Mucosa of rectum (tissue), 2 donors: ENCODE data around the gene AGPAT3.

Experiments
- H3K27ac ChIP-seq, 2 donors: one replicate each; pipeline ENCODE4 v1.7.0; 2013; ENCODE audit warnings: inconsistent platforms in 2 of 2, low read depth in 2 of 2, low read length in 2 of 2
- H3K27me3 ChIP-seq, 2 donors: one replicate each; pipeline ENCODE4 v1.7.0; 2013; ENCODE audit warnings: low read length in 2 of 2; ENCODE audit not compliant: control insufficient read depth in 2 of 2, insufficient read depth in 2 of 2
- H3K36me3 ChIP-seq, 2 donors: one replicate each; pipeline ENCODE4 v1.7.0; 2013; ENCODE audit warnings: low read length in 2 of 2; ENCODE audit not compliant: control insufficient read depth in 2 of 2, insufficient read depth in 2 of 2
- H3K4me1 ChIP-seq, 2 donors: one replicate each; pipeline ENCODE4 v1.7.0; 2013; ENCODE audit warnings: low read length in 2 of 2, mild to moderate bottlenecking in 1 of 2; ENCODE audit not compliant: control insufficient read depth in 2 of 2, insufficient read depth in 2 of 2
- H3K4me3 ChIP-seq, 2 donors: one replicate each; pipeline ENCODE4 v1.7.0; 2013; ENCODE audit warnings: low read length in 2 of 2
- H3K9ac ChIP-seq, 2 donors: one replicate each; pipeline ENCODE4 v1.7.0; 2013; ENCODE audit warnings: low read length in 2 of 2, low read depth in 1 of 2, mild to moderate bottlenecking in 1 of 2
- H3K9me3 ChIP-seq, 2 donors: one replicate each; pipeline ENCODE4 v1.7.0; 2013; ENCODE audit warnings: low read length in 2 of 2; ENCODE audit not compliant: control insufficient read depth in 2 of 2
- donor health status: healthy.
- donor health status: Normal muscosa, but diverticular disease.

Gene AGPAT3

DNA sequence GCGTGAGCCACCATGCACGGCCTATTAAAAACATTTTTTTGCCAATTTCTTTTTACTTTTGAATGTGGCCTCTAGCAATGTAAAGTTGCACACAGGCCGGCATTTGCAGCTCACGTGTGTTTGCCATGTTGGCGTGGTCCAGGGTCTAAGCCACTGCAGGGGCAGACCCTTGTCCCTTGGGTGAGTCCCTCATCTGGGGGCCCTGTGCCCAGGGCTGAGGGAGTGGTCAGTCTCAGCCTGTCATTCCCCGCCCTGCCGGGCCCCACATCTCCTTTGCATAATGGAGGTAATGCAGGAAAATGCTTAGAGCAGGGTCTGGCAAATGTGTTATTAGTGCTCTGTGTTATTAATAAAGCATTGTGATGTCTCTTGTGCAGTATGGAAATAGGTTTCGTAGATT, 16.9 kb downstream of the AGPAT3 start:
- H3K9ac ChIP-seq = no peak overlapping the region
- no peak overlapping the region for H3K27ac ChIP-seq
- peaks cover 16 to 22% of the 10 kb centered on the region in 2 donors for H3K4me1 ChIP-seq
- H3K36me3 ChIP-seq = peaks cover 0 to 8% of the 10 kb centered on the region in 2 donors
- H3K4me3 ChIP-seq = no peak overlapping the region
- no peaks in the 10 kb centered on the region for H3K9me3 ChIP-seq
- no peaks in the 10 kb centered on the region for H3K27me3 ChIP-seq

DNA sequence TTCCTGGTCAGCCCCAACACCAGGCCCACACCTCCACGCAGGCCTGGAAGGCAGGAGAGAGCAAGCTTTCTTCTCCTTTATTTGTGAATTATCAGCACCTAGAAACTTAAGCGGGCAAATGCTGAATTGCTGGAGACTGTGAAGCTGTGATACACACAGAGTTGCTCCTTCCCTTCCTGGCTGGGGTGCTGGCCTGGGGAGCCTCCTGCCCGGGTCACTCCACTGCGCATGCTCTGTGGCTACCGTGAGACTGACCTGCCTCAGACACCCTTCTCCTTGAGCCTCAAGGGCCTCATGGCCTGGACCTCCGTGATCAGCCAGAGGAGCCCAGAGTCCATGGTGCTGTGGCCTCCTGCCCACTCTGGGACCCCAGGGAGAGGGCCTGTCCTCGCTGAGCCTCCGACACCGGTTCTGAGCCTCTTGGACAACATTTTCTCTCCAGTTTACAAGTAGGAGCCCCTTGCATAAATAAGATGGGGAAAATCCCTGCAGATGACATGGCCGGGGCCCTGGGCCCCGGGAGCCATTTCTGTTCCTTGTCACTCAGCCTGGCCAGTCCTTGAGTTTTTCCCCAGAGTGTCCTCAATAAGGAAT, 18.0 kb downstream of the AGPAT3 start:
- Histone ChIP-seq H3K4me1 (peaks cover 16 to 22% of the 10 kb centered on the region in 2 donors), H3K27me3 (no peaks in the 10 kb centered on the region), H3K4me3 (no peak overlapping the region), H3K9ac (no peak overlapping the region), H3K36me3 (peaks cover 0 to 7% of the 10 kb centered on the region in 2 donors), H3K27ac (no peak overlapping the region), H3K9me3 (no peaks in the 10 kb centered on the region)

DNA sequence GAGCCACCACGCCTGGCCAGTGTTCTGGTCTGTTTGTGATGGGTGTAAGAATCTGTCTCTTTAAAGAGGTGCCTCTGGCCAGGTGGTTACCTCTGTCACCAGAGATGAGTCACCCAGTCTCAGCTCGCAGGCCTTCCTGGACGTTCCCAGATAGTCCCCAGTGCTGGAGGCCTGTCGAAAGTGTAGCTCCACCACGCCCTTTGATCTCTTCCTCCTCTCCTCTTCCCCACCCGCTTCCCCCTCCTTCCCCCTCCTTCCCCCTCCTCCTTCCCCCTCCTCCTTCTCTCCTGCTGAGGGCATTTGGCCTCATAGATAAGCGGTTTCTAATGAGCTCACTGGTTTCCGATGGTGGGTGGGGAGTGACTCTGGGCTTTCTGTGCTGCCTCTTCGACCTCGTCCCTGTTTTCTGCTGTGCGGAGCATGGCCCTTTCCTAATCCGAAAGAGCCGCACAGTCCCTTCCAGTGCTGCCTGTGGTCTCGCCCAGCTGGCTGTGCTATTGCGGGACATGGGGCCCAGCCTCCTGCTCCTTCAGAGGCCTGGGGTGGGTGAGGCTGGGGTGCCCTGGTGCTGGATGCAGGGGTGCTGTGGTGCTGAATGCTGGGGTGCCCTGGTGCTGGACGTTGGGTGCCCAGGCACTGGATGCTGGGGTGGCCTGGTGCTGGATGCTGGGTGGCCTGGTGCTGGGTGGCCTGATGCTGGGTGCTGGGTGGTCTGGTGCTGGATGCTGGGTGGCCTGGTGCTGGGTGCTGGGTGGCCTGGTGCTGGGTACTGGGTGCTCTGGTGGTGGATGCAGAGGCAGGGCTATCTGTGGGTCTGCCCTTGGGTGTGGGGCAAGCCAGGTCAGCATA, 19.2 kb downstream of the AGPAT3 start:
- Histone ChIP-seq H3K4me1 (peaks cover 16 to 22% of the 10 kb centered on the region in 2 donors), H3K27ac (peak overlapping the region; percentile 81 to 85)

DNA sequence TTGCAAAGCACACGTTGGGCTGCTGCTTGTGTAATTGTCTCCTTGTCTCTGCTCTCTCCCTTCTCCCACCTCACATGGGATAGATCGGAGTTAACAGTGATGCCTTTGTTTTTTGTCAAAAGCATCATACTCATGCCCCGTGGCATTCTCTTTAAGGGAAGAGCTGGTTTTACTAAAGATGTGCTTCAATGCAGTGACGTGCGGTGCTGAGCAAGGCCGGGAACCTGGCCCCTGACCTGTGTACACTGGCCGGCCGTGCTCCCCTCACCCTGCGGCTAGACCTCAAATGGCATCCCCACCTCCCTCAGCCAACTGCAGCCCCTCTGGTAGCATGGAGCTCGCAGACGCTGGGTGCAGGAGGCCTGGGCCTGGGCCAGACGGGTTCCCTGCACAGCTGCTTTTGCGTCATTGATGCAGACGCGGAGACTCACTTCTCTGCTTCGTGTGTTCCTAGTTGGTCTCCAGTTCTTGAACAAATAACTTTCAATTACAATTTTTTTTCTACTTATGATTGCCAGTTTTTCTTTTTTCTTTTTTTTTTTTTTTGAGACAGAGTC, 19.9 kb downstream of the AGPAT3 start:
- H3K4me1 ChIP-seq = peaks cover 15 to 18% of the 10 kb centered on the region in 2 donors
- H3K4me3 ChIP-seq = no peak overlapping the region
- H3K9me3 ChIP-seq = no peaks in the 10 kb centered on the region
- H3K27me3 ChIP-seq = no peaks in the 10 kb centered on the region
- H3K27ac ChIP-seq = peak overlapping the region in 1 of 2 donors; percentile 85
- peaks cover 0 to 10% of the 10 kb centered on the region in 2 donors for H3K36me3 ChIP-seq
- H3K9ac ChIP-seq = peak overlapping the region in 1 of 2 donors; percentile 59

More for the DNA sequence above, 19.2 kb downstream of the AGPAT3 start:
- H3K4me3 ChIP-seq = peak overlapping the region; percentile 7 to 11
- peak overlapping the region; percentile 52 to 59 for H3K9ac ChIP-seq
- H3K27me3 ChIP-seq = no peaks in the 10 kb centered on the region
- peaks cover 0 to 5% of the 10 kb centered on the region in 2 donors for H3K36me3 ChIP-seq
- no peaks in the 10 kb centered on the region for H3K9me3 ChIP-seq

DNA sequence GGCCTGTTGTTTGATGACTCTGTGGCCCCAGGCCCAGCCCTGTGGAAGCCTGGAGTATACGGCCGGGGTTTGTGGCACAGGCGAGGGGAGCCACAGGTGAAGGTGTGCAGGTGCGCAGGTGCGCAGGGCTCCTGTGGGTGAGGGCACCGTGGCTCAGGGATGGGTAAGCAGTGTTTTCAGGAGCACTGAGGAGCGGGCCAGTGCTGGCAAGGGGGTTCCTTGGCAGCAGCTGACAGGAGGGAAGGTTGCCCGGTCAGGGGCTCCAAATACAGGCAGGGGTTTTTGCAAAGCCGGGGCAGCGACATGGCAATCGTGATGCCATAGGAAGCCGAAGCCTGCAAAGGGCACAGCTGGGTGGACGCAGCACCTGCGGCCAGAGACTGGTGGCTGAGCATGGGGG, 20.7 kb downstream of the AGPAT3 start:
- Histone ChIP-seq H3K4me1 (peaks cover 8 to 18% of the 10 kb centered on the region in 2 donors), H3K9me3 (no peaks in the 10 kb centered on the region), H3K27me3 (no peaks in the 10 kb centered on the region), H3K27ac (no peak overlapping the region), H3K9ac (no peak overlapping the region), H3K36me3 (peaks cover 0 to 10% of the 10 kb centered on the region in 2 donors), H3K4me3 (no peak overlapping the region)

DNA sequence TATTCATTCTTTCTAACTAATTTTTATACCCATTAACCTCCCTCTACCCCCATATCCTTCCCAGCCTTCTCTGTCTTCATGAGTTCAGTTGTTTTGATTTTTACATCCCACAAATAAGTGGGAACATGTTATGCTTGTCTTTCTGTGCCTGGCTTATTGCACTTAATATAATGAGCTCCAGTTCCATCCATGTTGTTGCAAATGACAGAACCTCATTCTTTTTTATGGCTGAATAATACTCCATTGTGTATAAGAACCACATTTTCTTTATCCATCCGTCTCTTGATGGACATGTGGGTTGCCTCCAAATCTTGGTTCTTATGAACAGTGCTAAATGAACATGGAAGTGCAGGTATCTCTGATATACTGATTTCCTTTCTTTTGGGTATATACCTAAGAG, 21.5 kb downstream of the AGPAT3 start:
- peaks cover 0 to 11% of the 10 kb centered on the region in 2 donors for H3K36me3 ChIP-seq
- no peaks in the 10 kb centered on the region for H3K9me3 ChIP-seq
- no peaks in the 10 kb centered on the region for H3K27me3 ChIP-seq
- no peak overlapping the region for H3K4me3 ChIP-seq
- H3K9ac ChIP-seq = no peak overlapping the region
- H3K4me1 ChIP-seq = peaks cover 8 to 18% of the 10 kb centered on the region in 2 donors
- no peak overlapping the region for H3K27ac ChIP-seq

DNA sequence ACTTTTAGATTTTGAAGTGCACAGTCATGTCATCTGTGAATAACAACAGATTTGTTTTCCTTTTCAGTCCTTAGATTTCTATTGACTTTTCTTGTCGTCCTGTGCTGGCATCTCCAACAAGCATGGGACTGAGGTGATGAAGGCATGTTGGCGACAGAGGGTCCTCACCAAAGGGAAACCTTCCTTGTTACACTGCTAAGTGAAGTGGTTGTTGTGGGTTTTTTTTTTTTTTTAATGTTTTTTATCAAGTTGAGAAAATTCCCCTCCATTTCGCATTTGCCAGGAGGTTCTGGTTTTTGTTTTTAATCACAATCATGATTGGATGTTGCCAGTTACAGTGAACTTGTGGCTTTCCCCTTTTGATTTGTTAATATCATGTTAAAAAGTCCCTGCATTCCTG, 24.0 kb downstream of the AGPAT3 start:
- no peaks in the 10 kb centered on the region for H3K9me3 ChIP-seq
- H3K9ac ChIP-seq = no peak overlapping the region
- peaks cover 8 to 9% of the 10 kb centered on the region in 2 donors for H3K4me1 ChIP-seq

DNA sequence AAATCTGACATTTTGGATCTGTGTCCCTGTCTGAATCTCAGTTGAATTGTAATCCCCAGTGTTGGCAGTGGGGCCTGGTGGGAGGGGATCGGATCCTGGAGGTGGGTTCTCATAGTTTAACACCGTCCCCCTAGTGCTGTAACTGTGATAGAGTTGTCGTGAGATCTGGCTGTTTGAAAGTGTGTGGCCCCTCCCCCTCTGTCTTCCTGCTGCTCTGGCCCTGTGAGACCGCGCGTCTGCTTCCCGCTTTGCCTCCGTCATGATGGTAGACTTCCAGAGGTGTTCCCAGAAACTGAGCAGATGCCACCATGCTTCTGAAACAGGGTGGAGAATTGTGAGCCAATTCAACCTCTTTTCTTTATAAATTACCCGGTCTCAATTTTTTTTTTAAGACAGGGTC, 25.0 kb downstream of the AGPAT3 start:
- H3K4me3 ChIP-seq = no peak overlapping the region
- H3K36me3 ChIP-seq = peaks cover 0 to 11% of the 10 kb centered on the region in 2 donors
- H3K4me1 ChIP-seq = peaks cover 0 to under 1% of the 10 kb centered on the region in 2 donors
- no peak overlapping the region for H3K27ac ChIP-seq
- no peaks in the 10 kb centered on the region for H3K9me3 ChIP-seq
- no peak overlapping the region for H3K9ac ChIP-seq
- H3K27me3 ChIP-seq = no peaks in the 10 kb centered on the region

More for the DNA sequence above, 24.0 kb downstream of the AGPAT3 start:
- H3K4me3 ChIP-seq = no peak overlapping the region
- H3K27ac ChIP-seq = no peak overlapping the region
- H3K36me3 ChIP-seq = peaks cover 0 to 11% of the 10 kb centered on the region in 2 donors
- H3K27me3 ChIP-seq = no peaks in the 10 kb centered on the region

DNA sequence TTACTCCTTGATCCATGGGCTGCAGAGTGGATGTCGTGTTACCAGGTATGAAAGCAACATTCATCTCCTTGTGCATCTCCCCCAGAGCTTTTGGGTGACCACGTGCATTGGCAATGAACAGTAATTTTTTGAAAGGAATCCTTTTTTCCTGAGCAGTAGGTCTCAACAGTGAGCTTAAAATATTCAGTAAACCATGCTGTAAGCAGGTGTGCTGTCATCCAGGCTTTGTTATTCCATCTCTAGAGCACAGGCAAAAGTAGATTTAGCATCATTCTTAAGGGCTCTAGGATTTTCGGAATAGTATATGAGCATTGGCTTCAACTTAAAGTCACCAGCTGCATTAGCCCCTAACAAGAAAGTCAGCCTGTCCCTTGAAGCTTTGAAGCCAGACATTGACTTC, 27.3 kb downstream of the AGPAT3 start:
- H3K27ac ChIP-seq = no peak overlapping the region

DNA sequence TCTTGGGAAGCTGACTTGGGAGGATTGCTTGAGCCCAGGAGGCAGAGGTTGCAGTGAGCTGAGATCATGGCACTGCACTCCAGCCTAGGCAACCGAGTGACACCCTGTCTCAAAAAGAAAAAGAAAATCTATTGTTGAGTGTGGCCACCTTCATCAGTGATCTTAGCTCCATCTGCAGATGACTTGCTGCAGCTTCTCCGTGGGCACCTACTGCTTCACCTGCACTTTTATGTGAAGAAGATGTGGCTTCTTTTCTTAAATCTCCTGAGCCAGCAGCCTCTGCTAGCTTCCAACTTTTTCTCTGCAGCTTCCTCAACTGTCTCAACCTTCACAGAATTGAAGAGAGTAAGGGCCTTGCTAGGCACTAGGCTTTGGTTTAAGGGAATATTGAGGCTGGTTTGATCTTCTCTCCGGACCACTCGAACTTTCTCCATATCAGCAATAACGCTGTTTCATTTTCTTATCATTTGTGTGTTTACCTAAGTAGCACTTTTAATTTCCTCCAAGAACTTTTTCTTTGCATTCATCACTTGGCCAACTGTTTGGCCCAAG, 28.0 kb downstream of the AGPAT3 start:
- H3K27ac ChIP-seq = no peak overlapping the region
- H3K4me1 ChIP-seq = no peaks in the 10 kb centered on the region
- H3K9ac ChIP-seq = no peak overlapping the region
- no peaks in the 10 kb centered on the region for H3K27me3 ChIP-seq
- H3K9me3 ChIP-seq = no peaks in the 10 kb centered on the region
- peaks cover 0 to 10% of the 10 kb centered on the region in 2 donors for H3K36me3 ChIP-seq
- no peak overlapping the region for H3K4me3 ChIP-seq

More for the DNA sequence above, 27.3 kb downstream of the AGPAT3 start:
- H3K36me3 ChIP-seq = peaks cover 0 to 11% of the 10 kb centered on the region in 2 donors
- H3K4me3 ChIP-seq = no peak overlapping the region
- H3K9me3 ChIP-seq = no peaks in the 10 kb centered on the region
- no peaks in the 10 kb centered on the region for H3K4me1 ChIP-seq
- H3K9ac ChIP-seq = no peak overlapping the region
- no peaks in the 10 kb centered on the region for H3K27me3 ChIP-seq
